GM21526 (cell line): ENCODE results near the gene BIN1.

ENCODE experiments used
- ATAC-seq: cut with Tn5 transposase; IDR thresholded peaks from one replicate; pipeline ENCODE4 v1.9.1; 2021; ENCODE audit warnings: moderate library complexity; ENCODE audit not compliant: unreplicated experiment, low FRiP score

BIN1 gene

GRCh38 chr2:127051116-127052056 is 55.6 kb downstream of the BIN1 start:
- ATAC-seq, result no peak

- ATAC-seq, result no peak
Measured at GRCh38 chr2:127050803-127051115, 56.2 kb downstream of the BIN1 start.

GRCh38 chr2:127049927-127050802 is 56.8 kb downstream of the BIN1 start:
- peak; percentile 55 for ATAC-seq

GRCh38 chr2:127048969-127049897 is 57.7 kb downstream of the BIN1 start:
- no peak for ATAC-seq

- ATAC-seq, result no peak
Measured at GRCh38 chr2:127048618-127048935, 58.4 kb downstream of the BIN1 start.

- ATAC-seq, result no peak
Measured at GRCh38 chr2:127047716-127048617, 59.0 kb downstream of the BIN1 start.

GRCh38 chr2:127047054-127047453 is 59.9 kb downstream of the BIN1 start:
- no peak for ATAC-seq

GRCh38 chr2:127046579-127046978 is 60.4 kb downstream of the BIN1 start:
- ATAC-seq, result no peak

GRCh38 chr2:127045792-127046501 is 61.0 kb downstream of the BIN1 start:
- no peak for ATAC-seq

- no peak for ATAC-seq
Measured at GRCh38 chr2:127044977-127045661, 61.8 kb downstream of the BIN1 start.

- no peak for ATAC-seq
Measured at GRCh38 chr2:127044165-127044718, 62.7 kb downstream of the BIN1 start.

GRCh38 chr2:127043367-127044164 is 63.4 kb downstream of the BIN1 start:
- ATAC-seq, result no peak

GRCh38 chr2:127041259-127041970 is 65.5 kb downstream of the BIN1 start:
- ATAC-seq, result no peak

GRCh38 chr2:127040169-127040568 is 66.8 kb downstream of the BIN1 start:
- ATAC-seq, result no peak

- ATAC-seq, result peak; percentile 58
Measured at GRCh38 chr2:127039387-127040031, 67.4 kb downstream of the BIN1 start.

- ATAC-seq, result no peak
Measured at GRCh38 chr2:127037476-127037875, 69.5 kb downstream of the BIN1 start.
